Cardiac atrium fibroblast (primary cell): ENCODE measurements around the gene TEKT3. TPM values are rescaled to one million over a fixed set of nuclear protein-coding genes. Genes with fewer than 3 reads are reported as not detected.

Experiments used
- total RNA-seq: library from RNA; depleted of rRNA; stranded (reverse); fragments of >200 nt; gene quantifications from 2 replicates; pipeline ENCODE4 v1.2.3, GENCODE V29; 2015

The TEKT3 gene
- total RNA-seq = not detected in 2 replicates

DNA sequence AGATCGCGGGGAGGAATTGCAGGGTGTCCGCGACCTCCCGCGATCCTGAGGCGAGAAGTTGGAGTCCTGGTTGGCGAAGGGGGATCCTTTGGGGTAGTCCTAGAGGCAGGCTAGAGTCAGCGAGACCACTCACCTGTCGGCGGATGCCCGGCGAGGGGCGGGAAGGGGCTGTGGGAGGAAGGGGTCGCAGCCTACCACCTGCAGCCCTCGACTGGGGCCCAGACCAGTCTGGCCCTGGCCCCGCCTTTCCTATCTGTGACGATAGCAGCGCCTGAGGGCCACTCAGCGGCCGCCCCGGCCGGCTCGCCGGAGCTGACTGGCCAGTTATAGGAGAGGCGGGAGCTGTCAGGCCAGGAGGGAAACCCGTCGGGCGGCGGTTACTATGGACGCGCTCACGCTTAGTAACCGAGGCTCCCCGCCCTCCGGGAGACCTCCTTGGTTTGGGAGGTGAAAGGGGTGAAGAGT, at the start of gene TEKT3:
TSS of gene TEKT3 (minus strand) at position 213 of the 465 bp plus-strand sequence. CDS start 10,012 bp downstream, outside the sequence.

DNA sequence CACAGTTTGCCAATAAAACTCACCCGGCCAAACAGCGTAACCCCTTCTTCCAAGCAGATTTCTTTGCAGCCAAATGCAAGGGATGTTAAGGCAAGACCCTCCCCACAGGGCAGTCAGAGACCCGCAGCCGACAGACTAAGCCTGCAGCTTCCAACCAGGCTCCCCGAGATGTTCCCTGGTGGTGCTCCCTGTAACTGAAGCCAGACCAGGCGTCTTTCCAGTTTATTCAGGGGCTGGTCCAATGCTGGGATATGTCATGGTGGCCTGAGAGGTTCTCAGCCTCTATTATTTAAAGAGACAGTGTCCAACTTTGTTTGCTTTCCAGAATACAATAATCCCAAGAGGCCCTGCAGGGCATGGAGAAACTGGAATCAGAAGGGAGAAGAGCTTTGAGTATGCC, 76.3 kb downstream of the TEKT3 start, which contains the start of gene PMP22:
TSS of gene PMP22 (minus strand) at position 196 of the 400 bp plus-strand sequence. CDS start 4,599 bp downstream, outside the sequence.

Other genes starting within 250 kb of the TEKT3 start
- gene PMP22, start 76.3 kb downstream of the TEKT3 start, total RNA-seq = 64.3 and 67.1 TPM in 2 replicates
- not detected in 2 replicates for gene CDRT4, start 126.0 kb upstream of the TEKT3 start, total RNA-seq
- gene TVP23C, start 221.9 kb upstream of the TEKT3 start, total RNA-seq = 4.9 and 11.5 TPM in 2 replicates